CD4-positive, alpha-beta T cell treated with Interleukin-21 for 1 hour (primary cell): ENCODE measurements around the gene TGFBR3L.

ENCODE experiments used
- DNase-seq: peaks from one replicate; pipeline ENCODE4 v3.0.0-alpha.2; 2020

The TGFBR3L gene

DNA sequence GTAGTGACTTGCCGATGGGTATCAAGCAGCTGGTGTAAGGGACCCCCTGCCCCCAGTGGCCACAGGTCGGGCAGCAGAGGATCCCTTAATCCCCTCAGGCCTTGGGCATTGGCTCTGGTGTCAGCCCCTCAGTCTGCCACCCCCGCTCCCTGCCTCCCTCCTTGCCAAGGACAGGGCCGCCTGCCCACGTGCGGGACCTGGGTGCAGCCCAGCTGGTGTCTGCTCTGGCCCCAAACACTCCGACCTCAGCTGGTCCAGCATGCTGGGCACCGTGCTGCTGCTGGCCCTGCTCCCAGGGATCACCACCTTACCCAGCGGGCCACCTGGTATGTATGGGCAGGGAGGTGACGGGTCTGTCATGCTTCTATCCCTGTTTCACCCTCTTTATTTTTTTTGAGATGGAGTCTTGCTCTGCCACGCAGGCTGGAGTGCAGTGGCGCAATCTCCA lies at the start of gene TGFBR3L:
TSS of gene TGFBR3L (plus strand) at position 233 of the 448 bp plus-strand sequence.
- DNase-seq, result no peak

DNA sequence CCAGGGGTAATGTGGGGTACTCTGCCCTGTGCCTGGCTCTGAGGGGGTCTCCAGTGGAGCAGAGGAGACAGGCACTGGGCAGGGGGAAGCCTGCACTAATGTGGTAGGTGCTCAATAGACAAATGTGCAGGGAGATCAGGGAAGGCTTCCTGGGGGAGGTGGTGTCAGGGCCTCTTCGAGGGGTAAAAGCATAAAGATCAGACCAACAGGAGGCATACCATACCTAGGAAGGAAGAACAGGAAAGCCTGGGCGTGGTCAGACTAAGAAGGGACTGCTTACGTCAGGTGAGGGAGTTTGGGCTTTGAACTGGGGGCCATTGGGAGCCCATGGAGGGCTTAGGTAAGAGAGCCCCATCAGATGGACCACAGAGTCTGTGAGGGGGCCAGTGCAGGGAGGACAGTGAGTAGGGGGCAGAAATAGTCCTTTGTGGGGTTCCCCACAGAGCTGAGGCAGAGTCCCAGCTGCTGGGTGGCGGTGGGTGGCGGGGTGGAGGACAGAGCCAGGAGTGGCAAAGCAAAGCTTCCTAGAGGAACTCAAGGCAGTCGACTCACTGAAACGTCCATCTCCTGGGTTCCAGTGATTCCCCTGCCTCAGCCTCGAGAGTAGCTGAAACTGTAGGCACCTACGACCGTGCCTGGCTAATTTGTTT lies 49.2 kb upstream of the TGFBR3L start:
- peak; percentile 36 for DNase-seq

DNA sequence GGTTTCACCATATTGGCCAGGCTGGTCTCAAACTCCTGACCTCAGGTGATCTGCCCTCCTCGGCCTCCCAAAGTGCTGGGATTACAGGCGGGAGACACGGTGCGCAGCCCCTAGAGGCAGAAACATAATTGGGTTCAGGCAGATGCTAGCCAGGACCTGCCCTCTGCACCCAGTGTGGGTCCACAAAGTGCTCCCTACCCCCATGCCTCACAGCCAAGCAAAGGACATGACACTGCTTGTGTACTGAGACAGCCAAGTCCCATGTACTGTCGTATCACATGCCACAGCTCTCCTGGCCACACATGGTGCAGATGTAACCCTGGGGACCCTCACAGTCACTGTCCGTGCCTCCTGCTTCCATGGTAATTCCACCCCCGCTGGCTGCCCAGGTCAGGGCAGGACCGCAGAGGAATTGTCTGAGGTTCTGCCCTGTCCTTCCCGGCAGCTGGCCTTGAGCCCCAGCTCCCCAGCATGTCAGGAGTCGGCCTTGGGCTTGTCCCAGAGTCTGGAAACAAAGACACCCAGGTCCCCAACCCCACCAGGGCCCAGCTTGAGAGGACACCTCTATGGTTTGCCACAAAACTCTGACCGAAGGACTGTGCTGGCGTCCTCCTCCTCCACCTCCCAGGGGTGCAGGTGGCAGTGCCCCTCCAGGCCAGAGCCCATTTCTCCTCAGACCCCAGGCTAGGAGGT lies 48.1 kb upstream of the TGFBR3L start:
- no peak for DNase-seq

DNA sequence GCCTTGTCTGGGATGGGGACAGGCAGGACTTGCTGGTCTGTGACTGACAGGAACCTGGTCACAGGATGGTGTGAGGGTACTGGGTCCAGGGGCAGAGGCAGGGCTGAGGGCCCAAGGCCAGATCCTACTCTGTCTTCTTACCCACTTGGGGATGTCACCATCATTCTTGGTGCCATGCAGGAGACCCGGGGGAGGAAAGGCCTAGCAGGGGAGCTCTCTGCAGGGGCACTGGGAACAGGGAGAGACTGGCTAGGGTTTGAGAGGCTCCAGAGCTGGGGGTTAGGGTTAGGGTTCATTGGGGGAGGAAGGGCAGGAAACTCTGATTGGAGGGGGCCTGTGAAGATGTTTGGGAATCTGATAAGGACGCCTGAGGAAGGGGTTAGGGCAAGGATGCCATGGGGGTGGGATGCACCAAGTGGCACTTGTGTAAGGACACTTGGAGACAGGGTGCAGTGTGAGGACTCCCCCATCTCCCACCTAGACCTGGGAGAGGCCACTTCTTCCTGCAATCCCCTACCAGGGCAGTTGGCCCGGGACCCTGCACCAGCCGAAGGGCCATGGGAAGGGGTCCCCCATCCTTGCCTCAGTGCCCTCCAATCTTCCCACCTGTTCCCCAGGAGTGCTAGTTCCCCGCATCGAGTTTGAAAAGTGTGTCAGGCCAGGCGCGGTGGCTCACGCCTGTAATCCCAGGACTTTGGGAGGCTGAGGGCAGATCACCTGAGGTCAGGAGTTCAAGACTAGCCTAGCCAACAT lies 47.4 kb upstream of the TGFBR3L start:
- no peak for DNase-seq

DNA sequence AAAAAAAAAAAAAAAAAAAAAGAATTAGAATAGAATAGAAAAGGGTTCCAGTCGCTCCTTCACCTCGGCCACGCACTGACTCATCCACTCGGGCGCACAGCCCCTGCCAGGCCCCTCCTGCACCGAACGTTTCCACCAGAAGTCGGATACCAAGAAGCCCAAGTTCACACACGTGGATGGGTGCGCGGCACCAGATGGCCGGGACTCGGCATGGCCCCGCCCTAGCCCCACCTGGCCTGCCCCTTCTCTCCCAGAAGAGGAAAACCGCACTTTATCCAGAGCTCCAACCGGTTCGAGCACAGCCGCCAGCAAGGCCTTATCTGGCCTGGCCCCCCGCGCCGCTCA lies 46.3 kb upstream of the TGFBR3L start:
- DNase-seq, result peak; percentile 22

DNA sequence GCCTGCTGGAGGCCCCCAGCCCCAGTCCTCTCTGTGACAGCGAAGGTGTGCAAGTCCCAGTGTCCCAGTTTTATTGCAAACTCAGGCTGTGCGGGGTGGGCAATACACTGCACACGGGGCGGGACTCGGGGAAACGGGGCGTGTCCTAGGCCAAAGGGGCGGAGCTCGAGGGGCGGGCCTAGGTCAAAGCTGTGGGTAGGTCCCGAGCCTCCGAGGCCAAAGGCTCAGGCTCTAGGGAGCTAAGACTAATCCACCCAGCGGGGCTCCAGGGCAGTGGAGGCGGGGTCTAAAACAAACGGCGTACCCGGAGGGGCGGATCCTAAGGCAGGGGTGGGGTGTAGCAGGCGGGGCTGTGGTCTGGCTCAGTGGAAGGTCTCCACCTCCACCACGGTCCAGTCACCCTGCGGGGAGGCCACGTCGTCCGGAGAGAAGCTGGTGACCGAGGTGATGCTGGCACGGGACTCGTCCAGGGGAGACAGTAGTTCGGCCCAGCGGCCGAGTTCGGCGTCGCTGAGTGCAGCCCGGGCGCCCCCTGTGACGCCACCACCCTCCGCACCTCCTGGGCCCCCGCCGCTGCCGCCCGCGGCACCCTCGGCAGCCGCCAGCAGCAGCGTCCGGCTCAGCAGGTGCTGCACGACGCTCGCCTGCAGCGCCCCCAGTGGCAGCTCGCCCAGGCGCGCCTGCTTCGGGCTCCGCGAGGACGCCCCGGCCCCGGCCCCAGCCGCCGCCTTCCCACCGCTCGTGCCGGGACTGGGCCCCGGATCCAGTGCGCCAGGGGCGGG lies 45.8 kb upstream of the TGFBR3L start:
- DNase-seq, result peak; percentile 87

DNA sequence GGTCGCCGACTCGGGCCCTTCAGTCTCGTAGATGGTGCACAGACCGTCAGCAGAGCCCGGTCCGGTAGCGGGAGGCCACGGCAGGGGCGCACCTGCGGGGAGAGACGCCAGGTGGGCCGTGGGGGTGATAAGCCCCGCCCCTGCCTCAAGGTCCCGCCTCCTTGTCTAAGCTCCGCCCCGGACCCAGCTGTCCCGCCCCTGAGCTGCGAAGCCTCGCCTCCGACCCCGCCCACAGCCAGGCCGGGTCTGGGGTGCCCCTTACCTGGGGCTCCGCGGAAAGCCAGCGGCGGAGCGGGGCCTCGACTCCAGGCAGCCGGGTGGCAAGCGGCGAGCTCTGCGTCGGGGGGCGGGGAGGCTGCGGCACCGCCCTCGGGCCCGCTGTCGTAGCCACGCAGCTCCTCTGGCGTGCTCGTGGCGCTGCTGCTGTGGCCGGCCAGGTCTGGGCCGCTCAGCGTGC lies 45.1 kb upstream of the TGFBR3L start:
- DNase-seq, result peak; percentile 85

DNA sequence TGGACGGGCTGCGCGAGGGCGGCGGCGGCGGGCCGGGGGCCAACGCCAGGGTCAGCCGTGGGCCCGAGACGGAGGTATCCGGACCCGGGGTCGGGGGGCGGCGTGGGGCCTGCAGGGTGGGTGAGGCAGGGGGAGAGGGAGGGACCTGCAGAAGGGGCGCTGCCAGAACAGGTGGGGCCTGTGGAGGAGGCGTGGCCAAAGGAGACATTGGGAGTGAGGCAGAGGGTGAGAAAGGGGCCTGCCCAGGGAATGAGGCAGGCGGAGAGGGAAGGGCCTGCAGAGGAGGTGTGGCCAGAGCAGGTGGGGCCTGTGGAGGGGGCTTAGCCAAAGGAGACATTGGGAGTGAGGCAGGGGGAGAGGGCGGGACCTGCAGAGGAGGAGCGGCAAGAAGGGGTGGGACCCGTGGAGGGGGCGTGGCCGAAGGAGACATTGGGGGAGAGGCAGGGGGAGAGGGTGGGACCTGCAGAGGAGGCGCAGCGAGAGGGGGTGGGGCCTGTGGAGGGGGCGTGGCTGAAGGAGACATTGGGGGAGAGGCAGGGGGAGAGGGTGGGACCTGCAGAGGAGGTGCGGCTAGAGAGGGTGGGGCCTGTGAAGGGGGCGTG lies 44.6 kb upstream of the TGFBR3L start:
- DNase-seq, result peak; percentile 67

DNA sequence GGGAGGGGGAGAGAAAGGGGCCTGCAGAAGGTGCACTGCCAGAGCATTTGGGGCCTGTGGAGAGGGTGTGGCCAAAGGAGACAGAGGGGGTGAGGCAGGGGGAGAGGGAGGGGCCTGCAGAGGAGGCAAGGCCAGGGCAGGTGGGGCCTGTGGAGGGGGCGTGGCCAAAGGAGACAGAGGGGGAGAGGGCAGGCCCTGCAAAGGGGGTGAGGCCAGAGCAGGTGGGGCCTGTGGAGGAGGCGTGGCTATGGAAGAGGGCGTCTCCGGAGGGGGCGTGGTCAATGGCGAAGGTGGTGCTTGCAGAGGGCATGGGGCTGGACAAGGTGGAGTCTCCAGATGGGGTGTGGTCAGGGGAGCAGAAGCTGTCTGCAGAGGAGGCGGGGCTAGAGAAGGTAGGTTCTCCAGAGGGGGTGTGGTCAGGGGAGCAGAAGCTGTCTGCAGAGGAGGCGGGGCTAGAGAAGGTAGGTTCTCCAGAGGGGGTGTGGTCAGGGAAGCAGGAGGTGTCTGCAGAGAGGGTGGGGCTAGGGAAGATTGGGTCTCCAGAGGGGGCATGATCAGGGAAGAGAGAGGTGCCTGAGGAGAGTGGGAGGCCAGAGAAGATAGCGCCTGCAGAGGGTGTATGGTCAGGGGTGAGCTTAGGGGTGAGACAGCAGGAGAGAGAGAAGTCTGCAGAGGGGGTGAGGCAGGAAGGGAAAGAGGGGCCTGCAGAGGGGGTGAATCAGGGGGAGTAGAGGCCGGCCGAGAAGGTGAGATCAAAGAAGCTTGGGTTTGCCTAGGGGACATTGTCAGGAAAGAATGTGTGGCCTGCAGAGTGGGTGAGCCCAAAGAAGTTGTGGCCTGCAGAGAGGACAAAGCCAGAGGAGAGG lies 43.8 kb upstream of the TGFBR3L start:
- peak; percentile 57 for DNase-seq

DNA sequence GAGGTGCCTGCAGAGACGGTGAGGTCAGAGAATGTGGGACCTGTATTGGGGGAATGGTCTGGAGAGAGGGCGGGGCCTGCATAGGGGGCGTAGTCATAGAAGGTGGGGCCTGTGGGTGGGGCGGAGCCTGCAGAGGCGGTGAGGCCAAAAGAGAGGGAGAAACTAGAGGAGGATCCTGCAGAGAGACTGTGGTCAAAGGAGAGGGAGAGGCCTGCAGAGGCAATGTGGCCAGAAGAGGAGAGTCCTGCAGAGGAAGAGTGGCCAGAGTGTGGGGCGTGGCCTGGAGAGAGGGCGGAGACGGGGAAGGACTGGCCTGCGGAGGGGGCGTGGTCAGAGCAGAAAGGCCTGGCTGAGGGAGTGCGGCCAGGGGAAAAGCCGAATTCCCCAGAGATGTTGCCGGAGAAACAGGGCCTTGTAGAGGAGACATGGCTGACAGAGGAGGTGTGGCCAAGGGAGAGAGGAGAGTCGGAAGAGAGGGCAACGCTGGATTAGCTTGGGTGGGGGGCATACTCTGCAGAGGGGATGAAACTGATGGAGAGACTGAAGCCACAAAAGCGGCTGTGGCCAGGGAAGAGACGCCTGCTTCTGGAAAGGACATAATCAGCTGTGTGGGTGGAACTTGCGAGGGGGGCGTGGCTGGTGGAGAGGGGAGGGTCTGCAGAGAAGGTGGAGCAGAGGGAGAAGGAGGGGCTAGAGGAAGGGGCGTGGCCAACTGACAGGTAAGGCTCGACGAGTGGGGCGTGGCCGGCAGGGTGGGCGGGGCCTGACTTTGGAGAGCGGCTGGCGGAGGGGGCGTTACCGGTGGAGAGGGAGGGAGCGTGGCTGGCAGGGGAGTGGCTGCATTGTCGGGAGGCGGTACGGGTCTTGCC lies 43.0 kb upstream of the TGFBR3L start:
- DNase-seq, result peak; percentile 89

DNA sequence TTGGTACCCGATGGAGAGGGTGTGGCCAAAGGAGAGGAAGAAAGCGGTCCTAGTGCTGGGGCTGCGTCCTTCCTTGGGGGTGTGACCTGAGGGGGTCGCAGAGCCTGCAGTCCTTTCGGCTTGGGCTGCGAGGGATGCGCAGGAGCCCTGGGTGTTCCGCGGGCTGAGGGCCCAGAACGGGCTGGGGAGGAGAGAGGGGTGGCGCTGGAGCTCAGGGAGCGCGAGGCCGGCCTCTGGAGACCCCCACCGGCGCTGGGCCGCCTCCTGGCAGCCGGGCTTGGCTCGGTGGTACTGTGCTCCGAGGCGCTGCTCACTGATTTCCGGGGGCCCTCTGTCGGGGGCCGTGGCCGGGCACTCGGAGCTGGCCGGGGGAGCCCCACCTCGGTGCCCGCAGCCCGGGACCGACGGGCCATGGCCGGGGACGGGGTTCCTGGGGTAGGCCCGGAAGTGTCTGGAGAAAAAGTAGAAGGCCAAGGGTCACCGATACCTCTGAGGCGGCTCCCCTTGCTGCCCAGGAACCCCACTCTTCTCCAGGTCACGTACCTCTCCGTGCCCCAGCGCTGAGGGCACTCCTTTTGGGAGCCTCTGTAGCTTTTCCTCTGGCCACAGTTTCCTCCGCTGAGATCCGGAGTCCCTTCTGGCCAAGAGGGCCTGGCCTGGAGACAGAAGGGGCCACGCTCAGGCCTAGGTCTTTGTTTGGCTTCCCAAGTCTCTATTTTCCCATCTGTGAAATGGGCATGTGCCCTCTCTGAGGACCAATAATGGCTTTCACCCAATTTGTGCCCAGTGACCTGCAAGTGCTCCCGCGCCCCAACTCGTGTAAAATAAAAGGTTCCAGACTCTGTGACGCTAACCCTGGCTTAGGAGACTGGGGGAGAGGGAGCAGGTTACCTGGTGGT lies 42.1 kb upstream of the TGFBR3L start:
- no peak for DNase-seq

DNA sequence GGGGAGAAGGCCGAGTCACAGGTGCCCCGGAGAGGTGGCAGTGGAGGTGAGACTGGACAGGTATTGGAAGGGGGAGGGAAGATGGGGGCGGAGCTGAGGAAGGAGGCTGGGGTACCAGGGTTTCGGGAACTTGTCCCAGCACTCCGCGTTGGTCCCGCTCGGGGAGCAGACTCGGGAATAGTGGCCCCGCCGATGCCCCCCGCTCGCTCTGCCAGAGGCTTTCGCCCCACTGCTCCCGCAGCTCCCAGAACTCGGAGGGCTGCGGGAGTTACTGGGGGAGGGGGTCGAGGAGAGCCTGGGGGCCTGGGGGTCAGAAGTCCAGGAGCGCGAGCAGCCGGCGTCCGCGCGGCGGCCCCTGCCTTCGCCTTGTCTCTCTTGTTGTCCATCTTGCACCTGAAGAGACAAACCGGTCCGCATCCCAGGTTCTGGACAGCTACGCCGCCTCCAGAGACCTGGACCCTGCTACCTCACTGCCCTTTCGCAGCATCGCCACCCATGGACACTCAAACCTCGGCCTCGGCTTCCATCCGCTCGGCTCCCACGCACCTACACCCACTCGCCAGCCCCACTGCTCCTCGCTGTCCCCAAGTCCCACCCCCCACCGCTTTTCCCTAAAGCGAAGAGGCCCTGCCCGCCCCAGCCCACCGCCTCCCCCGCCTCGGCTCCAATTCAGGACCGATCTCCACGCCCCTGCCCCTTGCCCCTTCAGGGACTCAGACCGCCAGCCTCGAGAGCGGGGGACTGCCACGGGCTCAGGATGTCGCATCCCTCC lies 41.1 kb upstream of the TGFBR3L start:
- DNase-seq, result no peak

DNA sequence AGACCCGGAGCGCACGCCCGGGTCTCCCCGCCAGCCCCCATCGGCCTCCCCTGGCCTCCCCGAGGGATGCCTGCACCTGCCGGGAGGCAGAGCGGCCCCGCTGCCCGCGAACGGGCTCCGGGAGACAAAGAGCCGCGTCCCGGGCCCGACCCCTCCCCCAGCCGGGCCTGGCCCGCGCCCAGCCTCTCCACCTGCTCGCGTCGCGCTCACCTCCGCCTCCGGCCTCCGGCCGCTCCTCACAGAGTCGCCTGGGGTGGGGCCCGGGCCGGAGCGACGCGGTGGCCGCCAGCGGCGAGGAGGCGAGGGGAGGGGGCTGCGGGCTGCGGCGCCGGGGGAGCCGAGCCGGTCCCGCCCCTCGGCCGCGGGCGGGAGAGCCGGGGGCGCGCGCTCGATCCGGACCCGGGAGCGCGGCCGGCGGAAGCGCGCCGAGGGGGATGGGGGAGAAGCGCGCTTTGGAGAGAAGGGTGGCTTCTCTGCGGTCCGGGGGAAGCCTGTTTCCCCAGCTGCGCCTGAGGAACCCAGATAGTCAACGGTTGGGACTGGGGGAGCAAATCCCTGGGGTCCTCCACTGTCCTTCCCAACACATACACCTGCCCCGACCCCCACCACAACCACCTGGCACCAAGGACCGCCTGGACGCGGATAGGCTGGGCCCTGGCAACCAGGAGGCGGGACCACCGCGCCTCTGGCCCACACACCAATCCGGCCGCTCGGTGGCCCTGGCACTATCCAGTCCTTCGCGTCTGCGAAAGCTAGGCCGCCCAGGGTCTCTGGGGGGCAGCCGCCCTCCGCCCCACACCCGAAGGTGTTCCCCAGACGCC lies 40.3 kb upstream of the TGFBR3L start, which contains the start of gene PRR36:
TSS of gene PRR36 (minus strand) at position 315 of the 821 bp plus-strand sequence. CDS start 701 bp downstream, outside the sequence.
- no peak for DNase-seq

DNA sequence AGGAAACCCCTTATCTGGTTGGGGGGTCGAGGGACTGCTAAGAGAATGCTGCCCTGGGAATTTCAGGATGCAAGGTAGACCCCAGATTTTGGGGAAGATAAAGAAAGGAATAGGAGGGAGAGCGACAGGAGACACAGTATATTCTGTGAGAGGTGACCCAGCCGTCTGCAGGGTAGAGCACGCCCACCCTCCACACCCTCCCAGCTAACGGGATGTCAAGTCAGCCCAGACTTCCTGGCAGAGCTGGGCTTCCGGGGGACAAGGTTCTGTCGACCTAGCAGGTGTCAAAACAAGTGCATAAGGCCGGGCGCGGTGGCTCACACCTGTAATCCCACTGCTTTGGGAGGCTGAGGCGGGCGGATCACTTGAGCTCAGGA lies 39.7 kb upstream of the TGFBR3L start:
- DNase-seq, result no peak

DNA sequence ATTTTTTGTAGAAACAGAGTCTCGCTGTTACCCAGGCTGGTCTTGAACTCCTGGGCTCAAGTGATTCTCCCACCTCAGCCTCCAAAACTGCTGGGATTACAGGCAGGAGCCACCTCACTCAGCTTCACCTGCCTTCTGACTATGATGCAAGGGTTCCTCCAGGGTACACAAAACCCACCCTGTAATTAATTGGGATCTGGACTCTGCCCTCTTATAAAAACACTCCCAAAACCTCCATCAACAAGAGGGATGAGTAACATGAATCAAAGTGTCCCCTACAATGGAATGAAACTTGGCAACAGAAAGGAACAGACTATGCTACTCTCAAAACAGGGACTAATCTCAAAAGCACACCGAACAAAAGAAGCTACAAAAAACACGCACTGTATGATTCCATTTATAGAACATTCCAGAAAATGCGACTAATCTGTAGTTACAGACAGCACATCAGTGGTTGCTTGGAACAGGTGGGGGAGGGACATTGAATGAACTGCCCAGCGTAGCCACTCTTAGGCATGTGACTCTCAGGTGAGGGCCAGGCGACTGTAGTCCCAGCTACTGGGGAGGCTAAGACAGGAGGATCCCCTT lies 37.3 kb upstream of the TGFBR3L start:
- DNase-seq, result no peak

DNA sequence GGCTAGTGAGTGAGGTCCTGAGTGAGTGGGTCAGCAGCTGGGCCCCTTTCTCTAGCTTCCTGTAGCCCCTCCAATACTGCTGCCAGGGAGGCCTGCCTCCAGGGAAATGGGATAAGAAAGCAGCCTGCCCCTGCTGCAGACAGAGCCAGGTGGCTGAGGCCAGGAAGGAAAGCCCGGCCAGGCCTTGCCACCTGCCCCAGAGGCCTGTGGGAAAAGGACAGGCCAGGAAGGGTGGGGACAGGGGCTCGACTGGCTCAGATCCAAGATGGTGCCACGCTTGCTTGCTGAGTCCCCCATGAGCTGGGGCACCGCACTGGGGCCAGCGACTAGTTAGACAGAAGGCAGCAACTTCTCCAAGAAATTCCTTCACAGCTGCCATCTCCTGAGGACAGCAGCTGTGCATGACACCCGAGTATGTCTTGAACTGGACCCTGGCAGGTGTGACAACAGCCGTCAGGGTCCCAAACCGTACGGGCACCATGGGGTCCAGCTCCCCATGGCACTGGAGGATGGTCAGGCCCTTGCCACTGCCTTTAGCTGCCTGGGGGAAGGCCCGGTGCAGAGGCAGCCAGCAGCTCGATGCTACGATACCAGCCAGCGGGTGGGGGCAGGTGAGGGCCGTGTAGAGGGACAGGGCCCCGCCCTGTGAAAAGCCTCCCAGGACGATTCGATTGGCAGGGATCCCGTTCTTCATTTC lies 35.4 kb upstream of the TGFBR3L start:
- no peak for DNase-seq

DNA sequence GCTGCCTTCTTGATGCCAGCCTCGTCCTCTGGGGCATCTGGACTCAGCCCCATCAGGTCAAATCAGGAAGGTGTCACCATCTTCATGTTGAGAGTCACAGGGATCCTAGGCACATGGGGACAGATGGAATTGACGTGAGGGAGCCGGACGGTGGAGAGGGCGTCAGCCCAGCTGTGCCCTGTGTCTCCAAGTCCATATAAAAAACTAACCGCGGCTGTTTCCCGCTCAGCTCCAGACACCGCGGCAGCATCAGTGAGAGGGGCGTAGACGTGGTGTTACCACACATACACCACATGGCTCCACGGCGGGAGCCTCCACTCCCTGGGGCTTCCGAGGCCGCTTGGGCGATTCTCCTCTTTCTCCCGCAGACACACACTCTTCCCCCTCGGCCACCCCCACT lies 34.8 kb upstream of the TGFBR3L start:
- no peak for DNase-seq
